Activated CD8-positive, alpha-beta memory T cell treated with anti-CD3 and anti-CD28 coated beads for 48 hours (primary cell): ENCODE data around the gene C13orf46.
"Not testable (repeated sequence)": the region's sequence is repeated elsewhere in the genome, so short reads cannot be mapped to it uniquely, and the experiment has no call there.

Experiments
- DNase-seq, 3 experiments: peaks; one replicate each; pipeline ENCODE4 v3.0.0-alpha.2; 2020; ENCODE audit warnings: low read depth in 2 of 3, low spot score in 2 of 3

C13orf46 gene

GRCh38 chr13:113926301-113926761, 47.5 kb downstream of the C13orf46 start:
- no peak for DNase-seq

DNA sequence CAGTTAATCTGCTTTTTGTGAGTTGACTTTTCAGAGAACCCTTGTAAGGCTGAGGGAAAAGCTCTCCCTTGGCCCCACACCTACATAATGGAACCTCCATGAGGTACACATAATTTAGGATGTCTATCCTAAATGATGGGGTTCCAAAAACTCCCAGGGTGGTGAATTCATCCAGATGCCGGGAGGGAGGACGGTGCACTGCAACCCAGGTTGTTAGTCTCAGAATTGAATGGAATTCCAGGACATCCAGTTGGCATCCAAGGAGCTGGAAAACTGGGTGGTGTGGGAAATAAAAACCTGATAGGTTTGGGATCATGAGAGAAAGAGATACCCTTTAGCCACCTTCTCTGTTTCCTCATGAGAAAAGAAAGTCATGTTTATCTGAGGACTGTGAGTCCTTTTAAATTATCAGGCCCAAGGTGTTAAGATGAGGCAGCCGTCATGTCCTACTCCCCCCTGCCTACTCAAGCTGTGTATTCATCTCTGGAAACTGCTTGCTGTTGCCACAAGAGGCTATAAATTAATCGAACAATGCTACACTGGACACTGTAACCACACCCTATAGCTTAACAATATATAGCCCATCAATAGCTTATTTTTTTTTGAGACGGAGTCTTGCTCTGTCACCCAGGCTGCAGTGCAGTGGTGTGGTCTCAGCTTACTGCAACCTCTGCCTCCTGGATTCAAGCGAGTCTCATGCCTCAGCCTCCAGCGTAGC, 49.5 kb downstream of the C13orf46 start:
- DNase-seq: no peak

DNA sequence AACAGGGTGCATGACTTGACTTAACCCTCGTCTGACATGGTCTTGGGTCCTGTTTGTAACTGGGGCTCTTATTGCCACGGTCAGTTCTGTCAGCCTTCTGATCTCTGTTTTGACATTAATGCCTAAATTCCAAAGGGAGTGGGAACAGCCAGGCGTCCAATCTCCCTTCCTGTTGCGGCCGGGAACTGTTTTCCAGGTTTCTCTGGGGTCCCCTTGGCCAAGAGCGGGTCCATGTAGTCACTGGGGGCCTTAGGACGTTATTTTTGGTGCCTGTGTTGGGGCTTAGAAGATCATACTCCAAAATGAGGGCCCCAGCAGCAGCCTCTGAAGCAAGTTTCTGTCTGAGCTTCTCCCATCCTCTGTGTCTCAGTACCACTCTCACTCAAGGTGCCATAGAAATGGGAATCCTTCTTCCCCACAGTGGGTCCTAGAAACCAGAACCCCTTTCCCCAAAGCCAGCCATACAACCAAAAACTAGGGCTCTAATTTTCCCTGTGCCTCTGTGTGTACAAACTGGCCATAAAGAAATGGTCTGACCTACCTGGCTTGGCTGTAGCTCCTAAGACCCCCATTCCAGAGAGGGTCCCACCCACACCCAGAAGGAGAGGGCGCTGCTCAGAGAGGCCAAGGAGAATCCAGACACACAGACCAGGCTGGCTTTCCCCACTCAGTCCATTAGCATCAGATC, 50.4 kb downstream of the C13orf46 start:
- no peak for DNase-seq

DNA sequence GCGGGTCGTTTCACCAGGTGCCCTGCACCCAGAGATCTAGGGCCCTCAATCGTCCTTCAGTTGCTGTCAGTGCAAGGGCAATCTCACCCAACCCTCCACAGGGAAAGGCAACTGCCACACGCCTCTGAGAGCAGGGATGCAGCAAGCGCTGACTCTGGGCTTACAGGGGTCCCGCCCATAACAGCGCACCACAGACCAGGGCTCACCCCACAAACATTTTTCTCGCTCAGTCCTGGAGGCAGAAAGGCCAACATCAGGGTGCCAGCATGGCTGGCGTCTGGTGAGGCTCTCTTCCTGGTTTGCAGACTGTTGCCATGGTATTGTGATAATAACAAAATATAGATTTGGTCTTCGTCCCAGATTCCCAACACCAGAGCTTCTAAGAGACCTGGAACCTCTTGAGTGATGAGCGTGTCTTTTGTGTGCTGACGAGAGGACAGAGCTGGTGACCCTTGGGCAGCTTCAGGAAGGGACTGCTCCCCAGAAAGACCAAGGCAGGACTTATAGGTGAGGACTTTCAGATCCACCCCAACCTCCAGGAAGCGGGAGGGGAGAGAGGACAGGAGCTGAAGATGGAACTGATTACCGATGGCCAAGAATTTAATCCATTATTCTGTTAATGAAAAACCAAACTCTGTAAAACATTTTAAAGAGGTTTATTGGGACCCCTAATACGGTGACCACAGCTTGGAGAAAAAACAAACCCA, 51.3 kb downstream of the C13orf46 start:
- no peak for DNase-seq

DNA sequence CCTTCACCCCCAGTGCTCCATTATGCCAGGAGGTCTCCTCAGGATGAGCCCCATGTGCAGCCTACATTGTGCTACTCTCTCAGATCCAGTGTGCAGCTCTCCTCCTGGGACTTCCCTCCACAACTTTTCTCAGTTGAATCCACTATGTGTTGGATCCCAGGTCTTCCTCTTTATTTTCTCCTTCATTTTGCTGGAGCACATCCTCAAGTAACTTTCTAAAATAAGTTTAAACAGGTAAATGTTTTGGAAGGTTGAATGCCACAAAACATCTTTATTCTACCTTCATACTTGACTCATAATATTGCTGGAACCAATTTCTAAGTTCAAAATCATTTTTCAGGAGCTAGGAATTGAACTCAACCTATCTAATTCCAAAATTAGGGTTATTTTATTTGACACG, 52.1 kb downstream of the C13orf46 start:
- DNase-seq: no peak

DNA sequence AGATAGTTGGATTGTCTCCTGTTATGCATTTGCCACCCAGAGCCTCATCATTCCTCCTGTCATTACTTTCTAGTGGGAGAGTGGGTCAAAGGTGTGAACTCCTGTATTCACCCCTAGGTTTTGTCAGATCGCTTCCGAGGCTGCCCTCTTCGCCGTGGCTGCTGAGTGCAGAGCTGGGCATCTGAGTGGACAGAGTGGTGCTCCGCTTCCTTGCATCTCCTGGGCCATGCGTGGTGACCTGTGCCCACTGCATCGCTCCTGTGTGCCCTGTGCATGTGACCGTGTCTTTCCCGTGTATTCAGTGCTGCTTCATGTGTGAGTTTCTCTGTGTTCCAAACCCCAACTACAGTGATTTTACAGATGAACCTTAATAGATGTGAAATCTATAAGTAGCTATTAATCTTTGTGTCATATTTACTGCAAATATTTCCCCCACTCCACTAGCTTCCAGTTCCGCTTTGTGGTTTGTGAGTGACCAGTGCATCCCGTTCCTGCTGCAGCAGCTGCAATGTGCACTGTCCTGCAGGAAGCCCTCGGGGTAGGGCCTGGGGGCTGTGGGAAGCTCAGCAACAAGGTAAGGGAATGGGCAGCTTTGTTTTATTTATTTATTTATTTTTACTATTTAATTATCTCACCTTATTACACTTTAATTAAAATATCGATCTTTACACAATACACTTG, 53.1 kb downstream of the C13orf46 start:
- no peak for DNase-seq

GRCh38 chr13:113919761-113920559, 53.9 kb downstream of the C13orf46 start:
- no peak for DNase-seq

DNA sequence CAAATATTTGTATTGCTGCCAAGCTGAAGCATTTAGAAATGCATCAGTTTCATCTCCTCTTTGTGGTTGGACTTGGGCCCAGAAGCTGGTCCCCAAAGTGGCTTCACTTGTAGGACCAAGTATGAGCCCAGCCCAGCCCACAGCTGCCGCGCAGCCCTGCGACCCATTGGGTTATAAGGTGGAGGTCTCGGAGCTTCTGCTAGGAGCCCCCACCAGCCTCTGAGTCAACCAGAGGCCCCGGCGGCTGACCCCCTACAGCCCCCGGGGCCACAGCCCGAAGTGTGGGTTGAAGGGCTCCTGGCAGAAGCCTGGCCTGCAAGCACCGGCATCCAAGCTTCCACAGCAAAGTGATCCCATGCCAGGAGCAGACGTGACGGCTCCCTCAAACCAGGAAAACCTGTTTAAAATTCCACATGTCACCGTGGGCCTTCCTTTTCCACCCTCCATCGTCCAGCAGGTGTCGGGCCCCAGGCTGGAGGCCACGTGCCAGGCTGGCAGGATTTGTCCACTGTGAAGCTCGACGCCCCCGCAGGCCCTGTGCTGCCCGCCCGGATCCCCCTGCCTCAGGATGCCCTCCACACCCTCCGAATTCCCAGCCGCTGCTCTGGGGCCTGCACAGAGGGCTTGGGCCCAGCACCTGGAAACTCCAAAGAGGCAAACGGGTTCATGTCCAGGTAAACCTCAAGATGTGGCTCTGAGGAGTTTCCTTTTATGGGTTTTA, 54.7 kb downstream of the C13orf46 start:
- no peak for DNase-seq

DNA sequence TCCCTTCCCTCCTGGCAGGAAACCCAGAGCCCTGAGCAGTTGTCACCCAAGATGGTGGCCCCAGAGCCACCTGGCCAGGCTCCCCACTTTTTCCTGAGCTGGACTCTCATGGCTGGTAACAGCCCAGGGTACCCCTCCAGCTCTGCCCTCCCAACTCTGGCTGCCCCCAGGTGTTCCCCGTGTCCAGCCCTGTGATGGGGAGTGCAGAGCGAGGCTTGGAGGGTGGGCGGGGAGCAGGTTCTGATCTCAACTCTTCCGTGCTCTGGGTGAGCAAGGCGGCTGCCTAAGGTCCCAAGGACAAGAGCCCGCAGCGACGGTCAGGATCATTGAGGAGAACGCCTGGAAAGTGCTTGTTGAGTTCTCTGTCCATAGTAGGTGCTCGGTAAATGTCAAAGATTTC, 55.3 kb downstream of the C13orf46 start:
- DNase-seq: no peak

- no peak for DNase-seq
Observed at GRCh38 chr13:113917594-113918371, 56.1 kb downstream of the C13orf46 start.

GRCh38 chr13:113917096-113917495, 56.8 kb downstream of the C13orf46 start:
- no peak for DNase-seq

DNA sequence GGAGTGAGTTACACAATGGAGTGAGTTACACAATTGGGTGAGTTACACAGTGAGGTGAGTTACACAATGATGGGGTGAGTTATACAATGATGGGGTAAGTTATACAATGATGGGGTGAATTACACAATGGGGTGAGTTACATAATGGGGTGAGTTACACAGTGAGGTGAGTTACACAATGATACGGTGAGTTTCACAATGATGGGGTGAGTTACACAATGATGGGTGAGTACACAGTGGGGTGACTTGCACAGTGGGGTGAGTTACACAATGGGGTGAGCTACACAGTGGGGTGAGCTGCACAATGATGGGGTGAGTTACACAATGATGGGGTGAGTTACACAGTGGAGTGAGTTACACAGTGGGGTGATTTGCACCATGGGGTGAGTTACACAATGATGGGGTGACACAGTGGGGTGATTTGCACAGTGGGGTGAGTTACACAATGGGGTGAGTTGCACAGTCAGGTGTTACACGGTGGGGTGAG, 57.5 kb downstream of the C13orf46 start:
- no peak for DNase-seq

DNA sequence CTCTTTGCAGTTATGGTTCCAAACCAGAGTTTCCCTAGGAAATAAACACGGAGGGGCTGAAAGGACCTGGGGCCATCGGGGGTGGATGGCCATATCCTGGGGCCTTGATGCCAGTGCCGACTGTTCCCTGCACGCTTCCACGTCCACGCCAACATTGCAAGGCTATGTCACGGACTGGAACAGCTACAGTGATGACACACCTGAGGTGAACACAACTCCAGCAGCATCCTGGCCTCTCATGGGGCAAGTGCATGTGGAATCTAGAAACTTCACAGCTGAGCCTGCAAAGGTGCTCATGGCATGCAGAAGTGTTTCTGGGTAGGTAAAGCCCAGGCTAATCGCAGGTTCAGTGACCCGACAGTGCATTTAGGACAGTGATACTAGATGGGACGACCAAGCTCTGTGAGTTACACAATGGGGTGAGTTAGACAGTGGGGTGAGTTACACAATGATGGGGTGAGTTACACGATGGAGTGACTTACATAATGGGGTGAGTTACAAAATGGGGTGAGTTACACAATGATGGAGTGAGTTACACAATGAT, 58.0 kb downstream of the C13orf46 start:
- no peak for DNase-seq

- DNase-seq: no peak
Observed at GRCh38 chr13:113915012-113915763, 58.7 kb downstream of the C13orf46 start.

DNA sequence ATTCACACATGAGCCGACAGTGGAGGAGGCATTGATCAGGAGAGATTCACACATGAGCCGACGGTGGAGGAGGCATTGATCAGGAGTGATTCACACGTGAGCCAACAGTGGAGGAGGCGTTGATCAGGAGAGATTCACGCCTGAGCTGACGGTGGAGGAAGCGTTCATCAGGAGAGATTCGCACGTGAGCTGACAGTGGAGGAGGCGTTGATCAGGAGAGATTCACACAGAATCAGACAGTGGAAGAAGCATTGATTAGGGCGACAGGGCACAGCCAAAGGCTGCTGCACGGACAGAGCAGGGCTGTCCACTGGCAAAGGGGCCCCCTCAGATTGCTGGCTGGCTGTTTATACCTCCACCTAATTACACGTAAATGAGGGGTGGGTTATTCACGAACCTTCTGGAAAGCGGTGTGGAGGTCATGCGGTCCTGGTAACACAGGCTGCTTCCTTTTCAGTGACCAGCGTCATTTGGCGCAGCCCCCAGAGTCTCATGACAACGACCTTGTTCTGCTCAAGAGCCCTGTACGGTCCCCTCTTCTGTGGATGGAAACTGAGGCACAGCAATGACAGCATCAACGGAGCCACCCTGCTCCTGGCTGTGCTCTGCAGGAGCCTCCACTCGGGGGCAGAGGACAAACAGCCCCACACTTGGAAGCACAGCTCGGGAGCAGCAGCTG, 59.4 kb downstream of the C13orf46 start:
- no peak for DNase-seq

GRCh38 chr13:113913838-113914237, 60.0 kb downstream of the C13orf46 start:
- DNase-seq: not testable (repeated sequence)

- DNase-seq: not testable (repeated sequence)
Observed at GRCh38 chr13:113913408-113913807, 60.5 kb downstream of the C13orf46 start.
